ENCODE results near the gene ITPR2.

Gene ITPR2

GRCh38 chr12:26580619-26581018, 252.4 kb downstream of the ITPR2 start:
- H3K27ac Mint-ChIP-seq: no peak overlapping the region
- peaks cover 15% of the 10 kb centered on the region for H3K4me1 Mint-ChIP-seq
- H3K4me3 Mint-ChIP-seq: no peak overlapping the region
- H3K9me3 Mint-ChIP-seq: no peaks in the 10 kb centered on the region
- no peaks in the 10 kb centered on the region for H3K27me3 Mint-ChIP-seq
- H3K36me3 Mint-ChIP-seq: peaks cover 23% of the 10 kb centered on the region

DNA sequence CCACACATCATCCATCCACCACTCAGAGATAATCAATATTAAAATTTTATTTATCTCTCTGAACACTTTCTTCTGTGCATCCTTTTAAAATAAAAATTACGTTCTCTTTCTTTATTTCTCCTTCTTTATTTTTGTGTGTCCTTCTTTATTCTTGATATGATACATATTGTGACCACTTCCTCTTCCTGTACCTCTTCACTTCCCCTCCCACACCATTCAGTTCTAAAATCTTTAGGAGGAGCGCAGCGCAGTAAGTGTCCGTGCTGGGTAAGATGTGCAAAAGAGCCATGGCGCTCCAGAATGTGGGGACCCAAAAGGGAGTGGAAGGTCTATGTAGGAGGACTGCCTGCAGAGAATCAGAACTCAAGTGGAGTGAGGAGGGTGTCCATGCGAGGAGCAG, 256.7 kb downstream of the ITPR2 start:
- no peak overlapping the region for H3K27ac Mint-ChIP-seq
- H3K9me3 Mint-ChIP-seq: no peaks in the 10 kb centered on the region
- peaks cover 42% of the 10 kb centered on the region for H3K36me3 Mint-ChIP-seq
- H3K4me1 Mint-ChIP-seq: peaks cover 15% of the 10 kb centered on the region
- H3K27me3 Mint-ChIP-seq: no peaks in the 10 kb centered on the region
- H3K4me3 Mint-ChIP-seq: no peak overlapping the region

- H3K27me3 Mint-ChIP-seq: no peaks in the 10 kb centered on the region
- peaks cover 15% of the 10 kb centered on the region for H3K4me1 Mint-ChIP-seq
- no peak overlapping the region for H3K27ac Mint-ChIP-seq
- no peaks in the 10 kb centered on the region for H3K9me3 Mint-ChIP-seq
- H3K36me3 Mint-ChIP-seq: peaks cover 31% of the 10 kb centered on the region
- H3K4me3 Mint-ChIP-seq: no peak overlapping the region
Observed at GRCh38 chr12:26573225-26573909, 259.6 kb downstream of the ITPR2 start.

GRCh38 chr12:26572137-26572536, 260.9 kb downstream of the ITPR2 start:
- Mint-ChIP-seq H3K27ac (no peak overlapping the region), H3K27me3 (no peaks in the 10 kb centered on the region), H3K36me3 (peaks cover 27% of the 10 kb centered on the region), H3K9me3 (no peaks in the 10 kb centered on the region), H3K4me3 (no peak overlapping the region), H3K4me1 (peaks cover 11% of the 10 kb centered on the region)

DNA sequence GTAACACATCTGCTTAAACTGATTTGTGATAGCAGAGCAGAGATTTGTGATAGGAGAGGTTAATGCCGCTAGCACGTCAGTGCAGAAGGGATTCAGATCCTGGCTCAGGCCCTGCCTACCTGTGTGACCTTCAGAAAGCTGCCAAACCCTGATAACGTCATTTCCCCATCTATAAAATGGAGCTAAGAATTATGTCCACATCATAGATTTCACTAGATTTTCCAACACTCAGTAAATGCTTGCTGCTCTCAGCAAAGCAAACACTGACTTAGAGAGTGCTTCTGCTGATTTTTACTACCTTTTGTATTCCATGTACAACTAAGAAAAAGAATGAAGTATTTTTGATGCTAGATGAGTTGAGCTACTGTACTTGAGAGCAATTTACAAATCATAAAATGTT, 261.4 kb downstream of the ITPR2 start:
- H3K27me3 Mint-ChIP-seq: no peaks in the 10 kb centered on the region
- peaks cover 24% of the 10 kb centered on the region for H3K36me3 Mint-ChIP-seq
- H3K4me3 Mint-ChIP-seq: no peak overlapping the region
- no peak overlapping the region for H3K27ac Mint-ChIP-seq
- H3K4me1 Mint-ChIP-seq: peaks cover 5% of the 10 kb centered on the region
- no peaks in the 10 kb centered on the region for H3K9me3 Mint-ChIP-seq

GRCh38 chr12:26567126-26567525, 265.9 kb downstream of the ITPR2 start:
- Mint-ChIP-seq H3K4me3 (no peak overlapping the region), H3K4me1 (no peaks in the 10 kb centered on the region), H3K9me3 (no peaks in the 10 kb centered on the region), H3K27me3 (no peaks in the 10 kb centered on the region), H3K27ac (no peak overlapping the region), H3K36me3 (peaks cover 20% of the 10 kb centered on the region)

- Mint-ChIP-seq H3K4me1 (no peaks in the 10 kb centered on the region), H3K36me3 (peaks cover 22% of the 10 kb centered on the region), H3K27ac (no peak overlapping the region), H3K4me3 (no peak overlapping the region), H3K27me3 (no peaks in the 10 kb centered on the region), H3K9me3 (no peaks in the 10 kb centered on the region)
Observed at GRCh38 chr12:26566675-26567074, 266.3 kb downstream of the ITPR2 start.

GRCh38 chr12:26566186-26566585, 266.8 kb downstream of the ITPR2 start:
- Mint-ChIP-seq H3K4me1 (no peaks in the 10 kb centered on the region), H3K4me3 (no peak overlapping the region), H3K27ac (no peak overlapping the region), H3K9me3 (no peaks in the 10 kb centered on the region), H3K27me3 (no peaks in the 10 kb centered on the region), H3K36me3 (peaks cover 18% of the 10 kb centered on the region)

- Mint-ChIP-seq H3K9me3 (no peaks in the 10 kb centered on the region), H3K4me1 (no peaks in the 10 kb centered on the region), H3K36me3 (peaks cover 18% of the 10 kb centered on the region), H3K4me3 (no peak overlapping the region), H3K27me3 (no peaks in the 10 kb centered on the region), H3K27ac (no peak overlapping the region)
Observed at GRCh38 chr12:26564391-26564790, 268.6 kb downstream of the ITPR2 start.

- H3K4me3 Mint-ChIP-seq: no peak overlapping the region
- no peaks in the 10 kb centered on the region for H3K4me1 Mint-ChIP-seq
- H3K9me3 Mint-ChIP-seq: no peaks in the 10 kb centered on the region
- peaks cover 18% of the 10 kb centered on the region for H3K36me3 Mint-ChIP-seq
- H3K27ac Mint-ChIP-seq: no peak overlapping the region
- no peaks in the 10 kb centered on the region for H3K27me3 Mint-ChIP-seq
Observed at GRCh38 chr12:26563552-26563951, 269.4 kb downstream of the ITPR2 start.

DNA sequence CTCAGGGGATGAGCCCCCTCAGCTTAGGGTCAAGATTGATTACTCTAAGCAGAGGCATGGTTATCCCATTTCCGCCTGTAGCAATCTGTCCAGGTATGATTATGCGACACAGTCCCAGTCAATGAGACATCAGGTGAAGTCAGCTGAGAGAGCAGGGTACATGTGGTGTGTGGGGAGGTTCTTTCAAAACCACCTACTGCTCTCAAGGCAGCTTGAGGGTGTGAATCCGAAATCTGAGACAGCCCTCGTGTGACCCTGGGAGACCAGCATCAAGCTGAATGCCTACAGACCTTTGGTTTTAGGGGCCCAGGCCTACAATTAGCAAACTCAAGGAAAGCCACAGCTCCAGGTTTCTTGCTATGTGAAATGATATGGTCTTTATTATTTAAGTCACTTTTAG, 275.7 kb downstream of the ITPR2 start:
- peaks cover 21% of the 10 kb centered on the region for H3K36me3 Mint-ChIP-seq
- no peak overlapping the region for H3K4me3 Mint-ChIP-seq
- no peaks in the 10 kb centered on the region for H3K27me3 Mint-ChIP-seq
- no peaks in the 10 kb centered on the region for H3K9me3 Mint-ChIP-seq
- no peaks in the 10 kb centered on the region for H3K4me1 Mint-ChIP-seq
- H3K27ac Mint-ChIP-seq: no peak overlapping the region

GRCh38 chr12:26556916-26557315, 276.1 kb downstream of the ITPR2 start:
- Mint-ChIP-seq H3K27me3 (no peaks in the 10 kb centered on the region), H3K36me3 (peaks cover 17% of the 10 kb centered on the region), H3K4me1 (no peaks in the 10 kb centered on the region), H3K9me3 (no peaks in the 10 kb centered on the region), H3K4me3 (no peak overlapping the region), H3K27ac (no peak overlapping the region)

DNA sequence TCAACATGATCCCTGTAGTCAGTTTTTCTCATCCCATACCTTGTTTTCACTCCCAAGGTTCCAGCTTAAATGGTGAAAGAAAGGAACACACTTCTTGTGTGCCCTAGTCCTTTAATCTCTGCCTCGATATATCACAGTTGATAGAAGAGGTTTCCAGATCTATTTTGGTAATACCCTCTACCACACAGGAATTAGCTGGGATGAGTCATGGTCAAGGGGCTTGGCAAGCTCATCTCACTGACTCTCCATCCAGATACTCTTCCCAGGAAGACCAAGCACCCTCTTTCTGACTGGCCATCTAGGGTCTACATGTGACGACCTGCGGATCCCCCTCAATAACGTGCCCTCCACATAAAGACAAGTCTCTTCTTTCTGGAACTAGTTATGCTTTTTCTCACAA, 277.9 kb downstream of the ITPR2 start:
- Mint-ChIP-seq H3K27ac (no peak overlapping the region), H3K36me3 (peaks cover 26% of the 10 kb centered on the region), H3K4me1 (no peaks in the 10 kb centered on the region), H3K9me3 (no peaks in the 10 kb centered on the region), H3K4me3 (no peak overlapping the region), H3K27me3 (no peaks in the 10 kb centered on the region)

GRCh38 chr12:26554332-26554731, 278.7 kb downstream of the ITPR2 start:
- Mint-ChIP-seq H3K36me3 (peaks cover 26% of the 10 kb centered on the region), H3K4me1 (no peaks in the 10 kb centered on the region), H3K27ac (no peak overlapping the region), H3K9me3 (no peaks in the 10 kb centered on the region), H3K27me3 (no peaks in the 10 kb centered on the region), H3K4me3 (no peak overlapping the region)

DNA sequence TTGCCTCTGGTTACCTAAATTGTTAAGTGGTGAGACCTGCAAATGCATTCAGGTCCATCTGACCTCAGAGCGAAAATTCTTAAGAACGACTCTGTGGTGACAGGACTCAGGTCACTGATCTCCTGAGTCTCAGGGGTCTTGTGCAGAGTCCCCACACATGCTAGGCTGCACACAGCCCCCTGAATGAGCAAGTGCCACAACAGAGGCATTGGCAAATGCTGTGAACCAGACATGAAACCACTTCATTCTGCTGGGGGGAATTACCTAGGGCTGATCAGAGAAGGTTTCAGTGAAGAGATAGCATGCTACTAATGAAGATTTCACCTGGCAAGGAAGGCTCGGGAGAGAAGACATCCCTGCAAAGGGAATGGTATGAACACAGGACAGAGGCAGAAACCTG, 281.6 kb downstream of the ITPR2 start:
- Mint-ChIP-seq H3K27ac (no peak overlapping the region), H3K9me3 (peaks cover 5% of the 10 kb centered on the region), H3K27me3 (no peaks in the 10 kb centered on the region), H3K36me3 (peaks cover 47% of the 10 kb centered on the region), H3K4me1 (no peaks in the 10 kb centered on the region), H3K4me3 (no peak overlapping the region)

GRCh38 chr12:26548227-26548626, 284.8 kb downstream of the ITPR2 start:
- Mint-ChIP-seq H3K27me3 (no peaks in the 10 kb centered on the region), H3K4me1 (no peaks in the 10 kb centered on the region), H3K36me3 (peaks cover 47% of the 10 kb centered on the region), H3K9me3 (peaks cover 9% of the 10 kb centered on the region), H3K4me3 (no peak overlapping the region), H3K27ac (no peak overlapping the region)

Measured in activated naive CD4-positive, alpha-beta T cell treated with anti-CD3 and anti-CD28 coated beads, Interleukin-2, amount 50 U/mL, for 24 hours (primary cell).